Mesendoderm (in vitro differentiated cells): ENCODE data around the gene CPNE5.

ENCODE experiments used
- DNase-seq: peaks from one replicate; pipeline ENCODE4 v3.0.0; 2013
- H2AK5ac ChIP-seq: 2 replicates; pipeline ENCODE4 v1.6.1; 2013; ENCODE audit warnings: low read length, inconsistent platforms
- H2BK120ac ChIP-seq: 2 replicates; pipeline ENCODE4 v1.6.1; 2013; ENCODE audit warnings: low read depth, mild to moderate bottlenecking, low read length, moderate library complexity, mixed read lengths
- H2BK15ac ChIP-seq: replicated peaks from 2 replicates; pipeline ENCODE4 v1.6.1; 2013; ENCODE audit warnings: low read depth, mild to moderate bottlenecking, moderate library complexity
- H2BK5ac ChIP-seq: 2 replicates; pipeline ENCODE4 v1.6.1; 2013; ENCODE audit warnings: low read length, inconsistent platforms
- H3K18ac ChIP-seq: 2 replicates; pipeline ENCODE4 v1.6.1; 2013; ENCODE audit warnings: mild to moderate bottlenecking, low read length, mixed read lengths
- H3K23ac ChIP-seq: one replicate; pipeline ENCODE4 v1.6.1; 2013; ENCODE audit warnings: low read length
- H3K27ac ChIP-seq: 2 replicates; pipeline ENCODE4 v1.5.1; 2013; ENCODE audit warnings: low read depth, mild to moderate bottlenecking, inconsistent platforms, low read length, moderate library complexity
- H3K27me3 ChIP-seq: 2 replicates; pipeline ENCODE4 v1.6.1; 2013; ENCODE audit warnings: low read length, control low read depth, mild to moderate bottlenecking, inconsistent platforms; ENCODE audit not compliant: insufficient read depth, poor library complexity
- H3K36me3 ChIP-seq: 2 replicates; pipeline ENCODE4 v1.6.1; 2013; ENCODE audit warnings: low read length, inconsistent platforms; ENCODE audit not compliant: control insufficient read depth, insufficient read depth
- H3K4ac ChIP-seq: one replicate; pipeline ENCODE4 v1.6.1; 2013; ENCODE audit warnings: low read depth, mild to moderate bottlenecking, low read length, moderate library complexity
- H3K4me1 ChIP-seq: 2 replicates; pipeline ENCODE4 v1.6.1; 2013; ENCODE audit warnings: low read depth, low read length, inconsistent platforms; ENCODE audit not compliant: control insufficient read depth
- H3K4me2 ChIP-seq: 2 replicates; pipeline ENCODE4 v1.6.1; 2013; ENCODE audit warnings: low read length
- H3K4me3 ChIP-seq: 2 replicates; pipeline ENCODE4 v1.5.1; 2013; ENCODE audit warnings: mild to moderate bottlenecking, low read length
- H3K56ac ChIP-seq: one replicate; pipeline ENCODE4 v1.6.1; 2013; ENCODE audit warnings: low read length
- H3K79me1 ChIP-seq: 2 replicates; pipeline ENCODE4 v1.6.1; 2013; ENCODE audit warnings: low read length, inconsistent platforms
- H3K79me2 ChIP-seq: 2 replicates; pipeline ENCODE4 v1.6.1; 2013; ENCODE audit warnings: mild to moderate bottlenecking, low read length; ENCODE audit not compliant: control insufficient read depth, insufficient read depth
- H3K9ac ChIP-seq: 2 replicates; pipeline ENCODE4 v1.6.1; 2013; ENCODE audit warnings: low read length, inconsistent platforms
- H4K5ac ChIP-seq: one replicate; pipeline ENCODE4 v1.6.1; 2013; ENCODE audit warnings: low read length
- H4K8ac ChIP-seq: one replicate; pipeline ENCODE4 v1.6.1; 2013; ENCODE audit warnings: low read depth, mild to moderate bottlenecking, control low read depth, low read length, moderate library complexity
- WGBS: extraction: QIAGEN DNeasy Blood & Tissue Kit; methylation state at CpG from one replicate; pipeline ENCODE4 v1.1.7; 2013; ENCODE audit warnings: low lambda C conversion rate, missing lambda C conversion rate; ENCODE audit not compliant: insufficient coverage; ENCODE audit errors: extremely low coverage; 5-methylcytosine and 5-hydroxymethylcytosine counted together

Gene CPNE5

GRCh38 chr6:36700831-36701230 lies 138.4 kb downstream of the CPNE5 start:
- Histone ChIP-seq H3K27me3 (no peaks in the 10 kb centered on the region), H3K9ac (no peak overlapping the region), H3K4me3 (no peak overlapping the region), H3K79me2 (no peaks in the 10 kb centered on the region), H2AK5ac (no peak overlapping the region), H4K8ac (no peak overlapping the region), H3K18ac (no peak overlapping the region), H3K56ac (no peak overlapping the region), H2BK15ac (no peak overlapping the region), H2BK5ac (no peak overlapping the region), H3K79me1 (no peaks in the 10 kb centered on the region), H3K23ac (no peak overlapping the region), H3K36me3 (no peaks in the 10 kb centered on the region), H3K4me2 (no peak overlapping the region), H4K5ac (no peak overlapping the region), H2BK120ac (no peak overlapping the region), H3K4me1 (no peaks in the 10 kb centered on the region), H3K4ac (no peak overlapping the region), H3K27ac (no peak overlapping the region)
- no CpG with 5 or more reads among the region's 3 CpGs for WGBS
- DNase-seq: no peak

- Histone ChIP-seq H3K4ac (no peak overlapping the region), H2BK120ac (no peak overlapping the region), H3K9ac (no peak overlapping the region), H2BK5ac (no peak overlapping the region), H3K27ac (no peak overlapping the region), H4K8ac (no peak overlapping the region), H3K23ac (no peak overlapping the region), H2BK15ac (no peak overlapping the region), H2AK5ac (no peak overlapping the region), H3K56ac (no peak overlapping the region), H4K5ac (no peak overlapping the region), H3K79me2 (no peaks in the 10 kb centered on the region), H3K27me3 (no peaks in the 10 kb centered on the region), H3K18ac (no peak overlapping the region), H3K4me1 (no peaks in the 10 kb centered on the region), H3K36me3 (no peaks in the 10 kb centered on the region), H3K4me2 (no peak overlapping the region), H3K4me3 (no peak overlapping the region), H3K79me1 (no peaks in the 10 kb centered on the region)
- no peak for DNase-seq
- WGBS: no CpG with 5 or more reads among the region's 7 CpGs
Observed at GRCh38 chr6:36700071-36700812, 139.0 kb downstream of the CPNE5 start.

DNA sequence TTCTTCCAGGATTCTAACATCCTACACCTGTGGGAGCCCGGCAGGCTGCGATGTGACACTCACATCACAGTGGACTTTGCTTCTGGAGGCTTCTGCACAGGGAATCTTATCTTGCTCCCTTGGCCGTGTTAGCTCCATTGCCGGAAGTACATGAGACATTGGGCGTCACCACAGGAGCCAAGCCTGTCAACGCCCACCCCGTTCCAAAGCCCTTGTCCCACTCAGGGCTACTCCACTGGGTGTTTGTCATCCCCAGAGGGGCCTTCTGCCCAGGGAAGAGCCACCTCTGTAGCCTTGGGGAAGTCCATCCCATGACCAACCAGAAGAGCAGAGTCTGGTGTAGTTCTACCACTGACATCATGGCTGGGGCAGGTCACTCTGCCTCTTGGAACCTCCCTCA lies 139.9 kb downstream of the CPNE5 start:
- H3K4me2 ChIP-seq: no peak overlapping the region
- no peak overlapping the region for H3K23ac ChIP-seq
- no peak for DNase-seq
- no peak overlapping the region for H3K18ac ChIP-seq
- H3K4me1 ChIP-seq: no peaks in the 10 kb centered on the region
- no peak overlapping the region for H4K5ac ChIP-seq
- H3K4ac ChIP-seq: no peak overlapping the region
- H3K27me3 ChIP-seq: no peaks in the 10 kb centered on the region
- no peak overlapping the region for H2AK5ac ChIP-seq
- H3K9ac ChIP-seq: no peak overlapping the region
- H3K27ac ChIP-seq: no peak overlapping the region
- no peaks in the 10 kb centered on the region for H3K79me2 ChIP-seq
- no peaks in the 10 kb centered on the region for H3K79me1 ChIP-seq
- no peaks in the 10 kb centered on the region for H3K36me3 ChIP-seq
- no peak overlapping the region for H2BK15ac ChIP-seq
- no peak overlapping the region for H4K8ac ChIP-seq
- H2BK5ac ChIP-seq: no peak overlapping the region
- H3K4me3 ChIP-seq: no peak overlapping the region
- H3K56ac ChIP-seq: no peak overlapping the region
- no CpG with 5 or more reads among the region's 7 CpGs for WGBS
- no peak overlapping the region for H2BK120ac ChIP-seq

GRCh38 chr6:36698871-36699271 lies 140.4 kb downstream of the CPNE5 start:
- no peak overlapping the region for H2BK120ac ChIP-seq
- no peak overlapping the region for H3K4me2 ChIP-seq
- no peak overlapping the region for H3K27ac ChIP-seq
- no peak overlapping the region for H3K4ac ChIP-seq
- no peak overlapping the region for H4K5ac ChIP-seq
- no peak overlapping the region for H3K4me3 ChIP-seq
- no peak overlapping the region for H3K23ac ChIP-seq
- H3K79me1 ChIP-seq: no peaks in the 10 kb centered on the region
- no peaks in the 10 kb centered on the region for H3K27me3 ChIP-seq
- H3K4me1 ChIP-seq: no peaks in the 10 kb centered on the region
- H3K56ac ChIP-seq: no peak overlapping the region
- DNase-seq: no peak
- H2AK5ac ChIP-seq: no peak overlapping the region
- no peak overlapping the region for H3K9ac ChIP-seq
- H2BK15ac ChIP-seq: no peak overlapping the region
- H3K79me2 ChIP-seq: no peaks in the 10 kb centered on the region
- H2BK5ac ChIP-seq: no peak overlapping the region
- no peak overlapping the region for H3K18ac ChIP-seq
- WGBS: no CpG with 5 or more reads among the region's 8 CpGs
- H4K8ac ChIP-seq: no peak overlapping the region
- no peaks in the 10 kb centered on the region for H3K36me3 ChIP-seq

DNA sequence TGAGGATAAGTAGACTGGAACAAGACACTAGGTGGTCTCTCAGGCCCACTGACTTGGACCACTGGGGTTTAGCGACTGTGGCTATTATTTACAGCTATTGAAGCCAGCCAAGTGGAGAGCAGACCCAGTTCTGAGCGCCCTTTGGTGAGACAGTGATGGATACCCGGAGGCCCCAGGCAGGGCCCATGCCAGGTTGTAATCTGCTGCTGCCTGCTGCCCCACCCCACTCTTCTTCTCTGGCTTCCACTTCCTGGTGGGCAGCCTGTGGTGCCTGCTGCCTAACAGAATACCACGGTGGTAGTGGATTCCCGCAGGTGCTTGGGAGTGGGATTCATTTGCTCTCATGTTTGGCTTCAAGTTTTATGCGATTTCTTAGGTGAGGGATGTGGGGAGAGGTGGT lies 141.0 kb downstream of the CPNE5 start:
- Histone ChIP-seq H3K36me3 (no peaks in the 10 kb centered on the region), H2AK5ac (no peak overlapping the region), H3K27me3 (no peaks in the 10 kb centered on the region), H2BK15ac (no peak overlapping the region), H4K5ac (no peak overlapping the region), H2BK120ac (no peak overlapping the region), H3K23ac (no peak overlapping the region), H3K18ac (no peak overlapping the region), H3K56ac (no peak overlapping the region), H2BK5ac (no peak overlapping the region), H3K4me1 (no peaks in the 10 kb centered on the region), H3K4ac (no peak overlapping the region), H3K9ac (no peak overlapping the region), H3K79me2 (no peaks in the 10 kb centered on the region), H3K4me2 (no peak overlapping the region), H3K79me1 (no peaks in the 10 kb centered on the region), H3K4me3 (no peak overlapping the region), H4K8ac (no peak overlapping the region), H3K27ac (no peak overlapping the region)
- no peak for DNase-seq
- WGBS: no CpG with 5 or more reads among the region's 6 CpGs

DNA sequence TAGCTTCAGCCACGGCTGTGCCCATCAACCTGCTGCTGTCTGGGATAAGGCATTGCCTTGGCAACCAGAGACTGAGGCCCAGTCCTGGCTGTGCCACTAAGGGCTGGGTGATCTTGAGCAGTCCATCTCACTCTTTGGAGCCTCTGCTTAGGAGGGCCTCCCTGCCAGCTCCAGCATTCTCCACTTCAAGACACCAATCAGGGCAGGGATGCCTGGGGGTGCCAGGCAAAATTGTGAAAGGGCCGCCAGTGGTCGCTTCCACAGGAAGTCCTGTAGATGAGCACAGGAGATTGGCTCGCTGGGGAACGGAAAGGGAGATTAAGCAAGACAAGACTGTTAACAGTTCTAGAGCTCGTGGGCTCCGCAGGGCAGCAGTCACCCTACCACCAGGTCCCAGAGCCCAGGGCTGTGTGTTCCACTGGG lies 141.8 kb downstream of the CPNE5 start, which contains the start of gene RAB44:
TSS of gene RAB44 (plus strand) at position 346 of the 423 bp plus-strand sequence. CDS start 6,410 bp downstream, outside the sequence.
- H4K8ac ChIP-seq: no peak within 1 kb of the TSS
- no peak within 1 kb of the TSS for H2BK120ac ChIP-seq
- no peaks in the 10 kb centered on the region for H3K4me1 ChIP-seq

More for the DNA sequence above, 141.8 kb downstream of the CPNE5 start, which contains the start of gene RAB44:
- H2BK5ac ChIP-seq: no peak within 1 kb of the TSS
- no peak within 1 kb of the TSS for H3K23ac ChIP-seq
- H3K36me3 ChIP-seq: no peaks in the 10 kb centered on the region
- no peak within 1 kb of the TSS for H3K4me2 ChIP-seq
- H3K27me3 ChIP-seq: no peaks in the 10 kb centered on the region
- H3K79me2 ChIP-seq: no peaks in the 10 kb centered on the region
- no CpG with 5 or more reads among the region's 7 CpGs for WGBS
- no peaks in the 10 kb centered on the region for H3K79me1 ChIP-seq
- H3K56ac ChIP-seq: no peak within 1 kb of the TSS
- no peak within 1 kb of the TSS for H3K9ac ChIP-seq
- H4K5ac ChIP-seq: no peak within 1 kb of the TSS
- no peak within 1 kb of the TSS for H3K27ac ChIP-seq
- H3K4me3 ChIP-seq: no peak within 1 kb of the TSS
- H3K4ac ChIP-seq: no peak within 1 kb of the TSS
- DNase-seq: no peak
- no peak within 1 kb of the TSS for H2BK15ac ChIP-seq
- H3K18ac ChIP-seq: no peak within 1 kb of the TSS
- H2AK5ac ChIP-seq: no peak within 1 kb of the TSS
